Transverse colon (tissue), 4 donors: ENCODE results near the gene GNPTAB. TPM values are rescaled to one million over a fixed set of nuclear protein-coding genes. Genes with fewer than 3 reads are reported as not detected.
A peak's percentile ranks its signal among the peaks of the same experiment; 100 is the strongest.

Experiments used
- DNase-seq: peaks from one replicate; pipeline ENCODE4 v3.0.0-alpha.2; 2019
- H3K27ac ChIP-seq, 4 donors: fragments of 200-600 bp; sonication (generic); 2 replicates each; pipeline ENCODE4 v1.5.1; 2016 to 2018; ENCODE audit warnings: inconsistent platforms in 4 of 4
- H3K27me3 ChIP-seq: fragments of 200-600 bp; sonication (generic); 2 replicates; pipeline ENCODE4 v1.5.1; 2017; ENCODE audit warnings: inconsistent platforms
- H3K36me3 ChIP-seq, 4 donors: fragments of 200-600 bp; sonication (generic); 2 replicates each; pipeline ENCODE4 v1.5.1; 2017 to 2019; ENCODE audit warnings: inconsistent platforms in 4 of 4
- H3K4me1 ChIP-seq, 4 donors: fragments of 200-600 bp; sonication (generic); 2 replicates each; pipeline ENCODE4 v1.5.1; 2017 to 2020; ENCODE audit warnings: inconsistent platforms in 4 of 4
- H3K4me3 ChIP-seq, 4 donors: fragments of 200-600 bp; sonication (generic); 1 replicate in 1 of 4; 2 replicates in 3 of 4; pipeline versions ENCODE4 v1.5.1 to v1.6.1; 2017 to 2019; ENCODE audit warnings: inconsistent platforms in 4 of 4
- H3K9me3 ChIP-seq, 2 donors: fragments of 200-600 bp; sonication (generic); 2 replicates each; pipeline ENCODE4 v1.5.1; 2017 to 2019; ENCODE audit warnings: inconsistent platforms in 2 of 2
- EP300 ChIP-seq: sonication (generic); formaldehyde crosslinking; IDR thresholded peaks from one replicate; pipeline ENCODE4 v1.6.1; 2017; ENCODE audit warnings: antibody characterized with exemption, low read depth
- POLR2A ChIP-seq: fragments of 450-650 bp; IDR thresholded peaks from one replicate; pipeline ENCODE4 v1.6.1; 2016; ENCODE audit warnings: antibody characterized with exemption, mild to moderate bottlenecking, moderate library complexity
- POLR2AphosphoS5 ChIP-seq, 3 donors: sonication (generic); formaldehyde crosslinking; IDR thresholded peaks; one replicate each; pipeline ENCODE4 v1.6.1; 2016; ENCODE audit warnings: antibody characterized with exemption in 3 of 3
- WGBS, 2 donors: methylation state at CpG; one replicate each; pipeline ENCODE4 v1.1.5; 2018; ENCODE audit warnings: low coverage in 1 of 2; 5-methylcytosine and 5-hydroxymethylcytosine counted together
- in situ Hi-C, 4 donors: fragments of 200-750 bp; cut with MboI; loops; one replicate each; pipeline versions ENCODE4 v1.15.0 to v1.15.1; 2017; ENCODE audit warnings: low sequenced_read_pairs in 3 of 4, low pct_ligation_motif_present in 1 of 4, low pct_unique_long_range_greater_than_20kb in 1 of 4
- intact Hi-C: fragments of 100-400 bp; cut with DNase I; formaldehyde crosslinking; loops from one replicate; pipeline ENCODE4 v1.15.1; 2023; ENCODE audit warnings: low total_unique reads
- total RNA-seq, 4 donors: library from RNA; depleted of rRNA; stranded (reverse); fragments of >200 nt; gene quantifications; one replicate each; pipeline ENCODE4 v1.1.0, GENCODE V29; 2016
- TF ChIP-seq, protein P1 (sequence below), 5 experiments: fragments of 200-600 bp in 3 of 5; fragments of 450-650 bp in 2 of 5; sonication (generic) in 3 of 5; IDR thresholded peaks; 1 replicate in 2 of 5; 2 replicates in 3 of 5; pipeline ENCODE4 v1.5.1; 2016 to 2017; ENCODE audit warnings: antibody characterized with exemption in 5 of 5, inconsistent platforms in 3 of 5, mild to moderate bottlenecking in 2 of 5, moderate library complexity in 1 of 5

Gene GNPTAB
- total RNA-seq, 4 donors from 2014 or later, result 24.1 to 83.0 (median 64.5) TPM

DNA sequence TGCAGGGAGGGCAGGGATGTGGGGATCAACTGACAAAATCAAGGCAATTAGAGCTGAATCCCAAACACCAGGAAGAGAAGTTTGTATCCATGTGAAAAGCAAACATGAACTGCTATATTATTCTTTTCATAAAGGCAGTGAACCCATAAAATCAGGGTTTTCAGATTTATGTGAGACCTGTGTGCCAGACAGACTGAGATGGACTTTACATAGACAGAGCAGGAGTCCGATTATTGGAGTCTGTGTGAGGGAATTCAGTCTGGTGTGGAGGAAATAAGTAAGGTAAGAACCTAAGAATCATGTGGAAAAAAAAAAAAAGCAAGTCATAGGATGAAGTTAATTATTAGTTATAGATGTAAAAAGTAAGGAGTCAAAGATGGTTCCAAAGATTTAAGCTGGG lies 46.4 kb downstream of the GNPTAB start:
- no peak overlapping the region for H3K4me3 ChIP-seq
- H3K27ac ChIP-seq, result peak overlapping the region; percentile 64 to 77 (median 72)
- TF ChIP-seq POLR2AphosphoS5 (IDR thresholded peaks at IDR 0.05) (no peak), EP300 (no peak), POLR2A (no peak)
- TF ChIP-seq, protein P1, sequence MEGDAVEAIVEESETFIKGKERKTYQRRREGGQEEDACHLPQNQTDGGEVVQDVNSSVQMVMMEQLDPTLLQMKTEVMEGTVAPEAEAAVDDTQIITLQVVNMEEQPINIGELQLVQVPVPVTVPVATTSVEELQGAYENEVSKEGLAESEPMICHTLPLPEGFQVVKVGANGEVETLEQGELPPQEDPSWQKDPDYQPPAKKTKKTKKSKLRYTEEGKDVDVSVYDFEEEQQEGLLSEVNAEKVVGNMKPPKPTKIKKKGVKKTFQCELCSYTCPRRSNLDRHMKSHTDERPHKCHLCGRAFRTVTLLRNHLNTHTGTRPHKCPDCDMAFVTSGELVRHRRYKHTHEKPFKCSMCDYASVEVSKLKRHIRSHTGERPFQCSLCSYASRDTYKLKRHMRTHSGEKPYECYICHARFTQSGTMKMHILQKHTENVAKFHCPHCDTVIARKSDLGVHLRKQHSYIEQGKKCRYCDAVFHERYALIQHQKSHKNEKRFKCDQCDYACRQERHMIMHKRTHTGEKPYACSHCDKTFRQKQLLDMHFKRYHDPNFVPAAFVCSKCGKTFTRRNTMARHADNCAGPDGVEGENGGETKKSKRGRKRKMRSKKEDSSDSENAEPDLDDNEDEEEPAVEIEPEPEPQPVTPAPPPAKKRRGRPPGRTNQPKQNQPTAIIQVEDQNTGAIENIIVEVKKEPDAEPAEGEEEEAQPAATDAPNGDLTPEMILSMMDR (IDR thresholded peaks at IDR 0.05), result no peak
- peaks cover 0 to 11% (median 1%) of the 10 kb centered on the region in 4 donors for H3K36me3 ChIP-seq
- in situ Hi-C loops, result no loop called here
- no peaks in the 10 kb centered on the region for H3K9me3 ChIP-seq
- H3K4me1 ChIP-seq, result peaks cover 4 to 40% (median 10%) of the 10 kb centered on the region in 4 donors
- DNase-seq, result no peak
- intact Hi-C loops, result no loop called here
- 44 to 64% methylated on average over 1 of the region's 1 CpG for WGBS, 2 donors
- H3K27me3 ChIP-seq, result no peaks in the 10 kb centered on the region

DNA sequence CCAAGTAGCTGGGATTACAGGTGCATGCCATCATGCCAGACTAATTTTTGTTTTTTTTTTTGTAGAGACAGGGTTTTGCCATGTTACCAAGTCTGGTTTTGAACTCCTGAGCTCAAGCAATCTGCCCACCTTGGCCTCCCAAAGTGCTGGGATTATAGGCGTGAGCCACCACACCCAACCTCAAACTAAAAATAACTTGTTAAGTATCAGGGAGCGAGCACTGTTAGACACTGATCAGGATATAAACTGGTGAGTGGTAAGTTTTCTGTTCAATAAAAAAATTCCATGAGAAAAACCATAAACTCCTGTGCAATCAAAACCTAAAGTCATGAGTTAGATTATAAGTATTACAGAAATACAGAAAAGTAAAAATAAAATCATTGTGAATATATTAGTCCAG lies 46.9 kb downstream of the GNPTAB start:
- no peaks in the 10 kb centered on the region for H3K27me3 ChIP-seq
- no peak for DNase-seq
- peaks cover 0 to 9% (median 0%) of the 10 kb centered on the region in 4 donors for H3K36me3 ChIP-seq
- no peak overlapping the region for H3K4me3 ChIP-seq
- in situ Hi-C loops (no loop called here), intact Hi-C loops (no loop called here)
- WGBS, 2 donors, result 20 to 53% methylated on average over 1 to 2 of the region's 2 CpGs
- H3K9me3 ChIP-seq, result no peaks in the 10 kb centered on the region
- H3K4me1 ChIP-seq, result peaks cover 4 to 46% (median 10%) of the 10 kb centered on the region in 4 donors
- TF ChIP-seq EP300, result no peak
- TF ChIP-seq, protein P1 (IDR thresholded peaks at IDR 0.05), result no peak
- TF ChIP-seq POLR2A, result no peak
- no peak for TF ChIP-seq POLR2AphosphoS5 (IDR thresholded peaks at IDR 0.05)
- H3K27ac ChIP-seq, result peak overlapping the region; percentile 64 to 77 (median 72)

DNA sequence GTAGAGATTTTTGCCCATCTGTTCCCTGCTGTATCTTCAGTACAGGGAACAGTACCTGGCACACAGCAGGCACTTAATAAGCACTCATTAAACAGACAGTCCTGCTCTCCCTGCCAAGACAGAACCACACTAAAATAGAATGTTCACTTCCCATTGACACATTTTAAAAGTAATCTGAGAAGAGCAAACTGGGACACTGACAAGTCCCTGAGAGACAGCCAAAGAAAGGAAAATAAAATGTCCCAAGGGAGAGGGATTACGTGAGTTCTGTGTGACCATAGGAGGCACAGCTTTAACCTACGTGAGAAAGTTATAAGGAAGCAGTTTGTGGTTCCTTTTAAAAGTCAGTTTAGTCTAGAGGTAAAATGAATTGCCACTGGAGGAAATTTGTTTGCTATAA lies 47.6 kb downstream of the GNPTAB start:
- WGBS, 2 donors, result 41 to 77% methylated on average over 2 of the region's 2 CpGs
- in situ Hi-C loops, result no loop called here
- no peak for DNase-seq
- H3K4me3 ChIP-seq, result no peak overlapping the region
- intact Hi-C loops, result no loop called here
- peak overlapping the region; percentile 64 to 77 (median 72) for H3K27ac ChIP-seq
- no peaks in the 10 kb centered on the region for H3K9me3 ChIP-seq
- TF ChIP-seq EP300, result no peak
- TF ChIP-seq, protein P1 (IDR thresholded peaks at IDR 0.05), result no peak
- no peak for TF ChIP-seq POLR2AphosphoS5 (IDR thresholded peaks at IDR 0.05)
- TF ChIP-seq POLR2A, result no peak
- H3K36me3 ChIP-seq, result peaks cover 0 to 2% (median 0%) of the 10 kb centered on the region in 4 donors
- peaks cover 4 to 53% (median 10%) of the 10 kb centered on the region in 4 donors for H3K4me1 ChIP-seq
- H3K27me3 ChIP-seq, result no peaks in the 10 kb centered on the region

DNA sequence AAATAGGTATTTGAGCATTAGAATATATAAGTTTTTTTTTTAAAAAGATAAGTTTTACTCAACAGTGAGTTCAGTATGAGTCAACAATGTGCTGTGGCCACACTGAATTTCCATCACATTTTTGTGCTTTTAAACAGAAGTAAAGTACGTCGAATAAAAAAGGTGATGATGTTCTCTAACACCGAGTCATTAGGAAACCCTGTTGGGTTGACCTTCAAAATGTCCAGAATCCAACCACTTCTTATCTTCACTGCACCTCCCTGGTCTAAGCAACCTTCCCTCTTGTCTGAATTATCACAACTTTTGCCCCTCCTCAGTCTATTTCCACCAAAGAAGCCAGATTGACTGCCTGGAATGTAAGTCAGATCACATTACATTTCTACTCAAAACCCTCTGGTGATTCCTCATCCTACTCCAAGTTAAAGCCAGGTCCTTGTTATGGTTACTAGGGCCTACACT lies 48.5 kb downstream of the GNPTAB start:
- no peaks in the 10 kb centered on the region for H3K9me3 ChIP-seq
- peak overlapping the region in 2 of 4 donors; percentile 69 to 74 for H3K27ac ChIP-seq
- in situ Hi-C loops, result no loop called here
- DNase-seq, result no peak
- 77 to 93% methylated on average over 3 of the region's 3 CpGs for WGBS, 2 donors
- no peaks in the 10 kb centered on the region for H3K36me3 ChIP-seq
- H3K27me3 ChIP-seq, result no peaks in the 10 kb centered on the region
- peaks cover 4 to 61% (median 10%) of the 10 kb centered on the region in 4 donors for H3K4me1 ChIP-seq
- TF ChIP-seq POLR2AphosphoS5 (IDR thresholded peaks at IDR 0.05), result no peak
- no peak for TF ChIP-seq POLR2A
- TF ChIP-seq, protein P1 (IDR thresholded peaks at IDR 0.05), result no peak
- no peak for TF ChIP-seq EP300
- intact Hi-C loops, result no loop called here
- H3K4me3 ChIP-seq, result no peak overlapping the region
